ENCODE results near the gene CHTOP.

Gene CHTOP

GRCh38 chr1:153608089-153608682 lies 25.7 kb upstream of the CHTOP start:
- DNase-seq (ENCODE audit: low read depth), result no peak
- TF ChIP-seq CTCF (IDR thresholded peaks at IDR 0.05; ENCODE audit: control insufficient read depth, extremely low read depth, insufficient read depth), result no peak
- H3K4me3 ChIP-seq (ENCODE audit: low read depth, low read length), result no peak overlapping the region

GRCh38 chr1:153608742-153609584 lies 24.9 kb upstream of the CHTOP start:
- DNase-seq (ENCODE audit: low read depth), result no peak
- H3K4me3 ChIP-seq (ENCODE audit: low read depth, low read length), result no peak overlapping the region
- TF ChIP-seq CTCF (IDR thresholded peaks at IDR 0.05; ENCODE audit: control insufficient read depth, extremely low read depth, insufficient read depth), result no peak

- no peak for DNase-seq (ENCODE audit: low read depth)
- H3K4me3 ChIP-seq (ENCODE audit: low read depth, low read length), result no peak overlapping the region
- no peak for TF ChIP-seq CTCF (IDR thresholded peaks at IDR 0.05; ENCODE audit: control insufficient read depth, extremely low read depth, insufficient read depth)
These were observed 24.3 kb upstream of the CHTOP start for GRCh38 chr1:153609585-153609907.

GRCh38 chr1:153610334-153610733 lies 23.5 kb upstream of the CHTOP start:
- H3K4me3 ChIP-seq (ENCODE audit: low read depth, low read length), result no peak overlapping the region
- DNase-seq (ENCODE audit: low read depth), result no peak
- TF ChIP-seq CTCF (IDR thresholded peaks at IDR 0.05; ENCODE audit: control insufficient read depth, extremely low read depth, insufficient read depth), result no peak

- no peak for TF ChIP-seq CTCF (IDR thresholded peaks at IDR 0.05; ENCODE audit: control insufficient read depth, extremely low read depth, insufficient read depth)
- H3K4me3 ChIP-seq (ENCODE audit: low read depth, low read length), result no peak overlapping the region
- no peak for DNase-seq (ENCODE audit: low read depth)
These were observed 23.0 kb upstream of the CHTOP start for GRCh38 chr1:153610811-153611301.

GRCh38 chr1:153611356-153611755 lies 22.5 kb upstream of the CHTOP start:
- DNase-seq (ENCODE audit: low read depth), result no peak
- no peak overlapping the region for H3K4me3 ChIP-seq (ENCODE audit: low read depth, low read length)
- TF ChIP-seq CTCF (IDR thresholded peaks at IDR 0.05; ENCODE audit: control insufficient read depth, extremely low read depth, insufficient read depth), result no peak

All from LNCaP clone FGC (cell line).